Caco-2 (cell line): Measurements from ENCODE around the gene COQ5. TPM values are rescaled to one million over a fixed set of nuclear protein-coding genes. Genes with fewer than 3 reads are reported as not detected.

Experiments used
- BruUV-seq: library from RNA; stranded (reverse); fragments of 400-500 nt; replicated peaks from 2 replicates; lab custom pipeline; 2021; lab: Mats Ljungman, UMichigan
- CTCF ChIA-PET: fragments of 300-600 bp; sonication (Branson Sonifier 250); formaldehyde crosslinking; loops from one replicate; lab custom pipeline; 2022; ENCODE audit warnings: antibody characterized with exemption; lab: Charles Lee
- POLR2A ChIA-PET: fragments of 300-600 bp; sonication (Branson Sonifier 250); formaldehyde crosslinking; loops from one replicate; lab custom pipeline; 2022; ENCODE audit warnings: antibody characterized with exemption; lab: Charles Lee
- DNase-seq, 2 experiments: peaks; one replicate each; pipeline versions ENCODE4 v3.0.0 to v3.0.0-alpha.2; 2020 to 2022
- H3K27me3 ChIP-seq: replicated peaks from 2 replicates; pipeline ENCODE4 v1.6.0; 2011; ENCODE audit warnings: low read length; ENCODE audit not compliant: control insufficient read depth, insufficient read depth
- H3K36me3 ChIP-seq: 2 replicates; pipeline ENCODE4 v1.5.1; 2011; ENCODE audit warnings: low read length; ENCODE audit not compliant: control insufficient read depth, insufficient read depth
- H3K4me1 ChIP-seq: fragments of 250-450 bp; sonication (Bioruptor Pico); 2 replicates; pipeline ENCODE4 v1.5.1; 2020; ENCODE audit warnings: mild to moderate bottlenecking
- H3K4me3 ChIP-seq: 2 replicates; pipeline ENCODE4 v1.5.1; 2011; ENCODE audit warnings: low read depth, mild to moderate bottlenecking, control low read depth, low read length
- H3K9me3 ChIP-seq: fragments of 250-450 bp; sonication (Bioruptor Pico); 2 replicates; pipeline ENCODE4 v1.5.1; 2020; ENCODE audit warnings: mild to moderate bottlenecking, moderate library complexity
- H3K27ac Mint-ChIP-seq: one replicate; pipeline ENCODE4 v1.8.0; 2022; ENCODE audit warnings: mixed read lengths; ENCODE audit not compliant: unreplicated experiment
- H3K27me3 Mint-ChIP-seq: one replicate; pipeline ENCODE4 v1.8.0; 2022; ENCODE audit warnings: mixed read lengths; ENCODE audit not compliant: insufficient read depth, unreplicated experiment
- H3K36me3 Mint-ChIP-seq: one replicate; pipeline ENCODE4 v1.8.0; 2022; ENCODE audit warnings: mild to moderate bottlenecking, mixed read lengths; ENCODE audit not compliant: insufficient read depth, unreplicated experiment
- H3K4me1 Mint-ChIP-seq: one replicate; pipeline ENCODE4 v1.8.0; 2022; ENCODE audit warnings: low read depth, mixed read lengths; ENCODE audit not compliant: unreplicated experiment
- H3K4me3 Mint-ChIP-seq: one replicate; pipeline ENCODE4 v1.8.0; 2022; ENCODE audit warnings: mild to moderate bottlenecking, moderate library complexity, mixed read lengths; ENCODE audit not compliant: unreplicated experiment
- H3K9me3 Mint-ChIP-seq: one replicate; pipeline ENCODE4 v1.8.0; 2022; ENCODE audit warnings: mixed read lengths; ENCODE audit not compliant: unreplicated experiment
- intact Hi-C: fragments of 100-400 bp; cut with micrococcal nuclease; formaldehyde crosslinking; loops from one replicate; pipeline ENCODE4 v1.10.0; 2022; ENCODE audit not compliant: unreplicated experiment
- total RNA-seq: library from RNA; stranded (reverse); gene quantifications from 2 replicates; pipeline ENCODE4 v1.2.3, GENCODE V29; 2022
- TF ChIP-seq, protein P1 (sequence below), 2 experiments: fragments of 200-600 bp in 1 of 2; IDR thresholded peaks; 1 replicate in 1 of 2; 2 replicates in 1 of 2; pipeline versions ENCODE4 v1.5.1 to v1.8.0; 2011 to 2022; ENCODE audit warnings: antibody characterized with exemption in 1 of 2, control low read depth in 1 of 2, inconsistent platforms in 1 of 2, low read depth in 1 of 2, low read length in 1 of 2, mild to moderate bottlenecking in 1 of 2, moderate library complexity in 1 of 2; ENCODE audit not compliant: insufficient read depth in 1 of 2, severe bottlenecking in 1 of 2, unreplicated experiment in 1 of 2

COQ5 gene
- total RNA-seq, 1 experiment from 2014 or later = 20.7 TPM

DNA sequence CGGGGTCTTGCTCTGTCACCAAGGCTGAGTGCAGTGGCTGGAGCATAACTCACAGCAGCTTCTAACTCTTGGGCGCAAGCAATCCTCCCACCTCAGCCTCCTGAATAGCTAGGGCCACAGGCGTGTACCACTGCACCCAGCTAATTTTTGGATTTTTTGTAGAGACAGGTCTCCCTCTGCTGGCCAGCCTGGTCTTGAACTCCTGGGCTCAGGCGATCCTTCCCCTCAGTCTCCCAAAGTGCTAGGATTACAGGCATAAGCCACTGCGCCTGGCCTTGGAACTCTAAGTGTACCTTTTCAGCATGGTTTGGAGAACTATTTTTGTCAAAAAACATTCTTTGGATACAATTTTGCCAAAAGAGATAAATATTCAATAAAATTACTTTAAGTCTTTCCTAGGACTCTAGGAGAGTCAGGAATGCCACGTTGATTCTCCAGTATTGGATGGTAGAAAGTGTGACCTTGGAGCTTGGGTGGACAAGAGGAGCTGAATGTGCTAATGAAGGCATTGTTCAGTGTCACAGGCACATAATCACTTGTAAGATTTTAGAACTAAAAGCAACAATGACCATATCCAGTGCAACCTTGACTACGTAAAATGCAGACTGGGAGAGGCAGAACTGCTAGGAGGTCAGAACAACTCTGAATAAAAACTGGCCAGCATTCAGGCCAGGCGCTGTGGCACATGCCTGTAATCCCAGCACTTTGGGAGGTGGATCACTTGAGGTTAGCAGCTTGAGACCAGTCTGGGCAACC lies 62.2 kb downstream of the COQ5 start:
- TF ChIP-seq, protein P1, sequence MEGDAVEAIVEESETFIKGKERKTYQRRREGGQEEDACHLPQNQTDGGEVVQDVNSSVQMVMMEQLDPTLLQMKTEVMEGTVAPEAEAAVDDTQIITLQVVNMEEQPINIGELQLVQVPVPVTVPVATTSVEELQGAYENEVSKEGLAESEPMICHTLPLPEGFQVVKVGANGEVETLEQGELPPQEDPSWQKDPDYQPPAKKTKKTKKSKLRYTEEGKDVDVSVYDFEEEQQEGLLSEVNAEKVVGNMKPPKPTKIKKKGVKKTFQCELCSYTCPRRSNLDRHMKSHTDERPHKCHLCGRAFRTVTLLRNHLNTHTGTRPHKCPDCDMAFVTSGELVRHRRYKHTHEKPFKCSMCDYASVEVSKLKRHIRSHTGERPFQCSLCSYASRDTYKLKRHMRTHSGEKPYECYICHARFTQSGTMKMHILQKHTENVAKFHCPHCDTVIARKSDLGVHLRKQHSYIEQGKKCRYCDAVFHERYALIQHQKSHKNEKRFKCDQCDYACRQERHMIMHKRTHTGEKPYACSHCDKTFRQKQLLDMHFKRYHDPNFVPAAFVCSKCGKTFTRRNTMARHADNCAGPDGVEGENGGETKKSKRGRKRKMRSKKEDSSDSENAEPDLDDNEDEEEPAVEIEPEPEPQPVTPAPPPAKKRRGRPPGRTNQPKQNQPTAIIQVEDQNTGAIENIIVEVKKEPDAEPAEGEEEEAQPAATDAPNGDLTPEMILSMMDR (IDR thresholded peaks at IDR 0.05; ENCODE audit: insufficient read depth in 1 of 2, low read depth in 1 of 2, low read length in 1 of 2, severe bottlenecking in 1 of 2, unreplicated experiment in 1 of 2) = peak; percentile 56 to 66
- Histone ChIP-seq H3K4me1 (peaks cover 5% of the 10 kb centered on the region; the same call in 1 of the 2 replicates), H3K36me3 (peaks cover 2% of the 10 kb centered on the region; the same call in 1 of the 2 replicates), H3K27me3 (no peaks in the 10 kb centered on the region), H3K9me3 (no peaks in the 10 kb centered on the region), H3K4me3 (no peak overlapping the region)
- Mint-ChIP-seq H3K27ac (no peak overlapping the region), H3K4me1 (no peaks in the 10 kb centered on the region), H3K9me3 (no peaks in the 10 kb centered on the region), H3K36me3 (peaks cover 76% of the 10 kb centered on the region), H3K4me3 (no peak overlapping the region), H3K27me3 (no peaks in the 10 kb centered on the region)
- ChIA-PET POLR2A (interaction anchor here (0.5 to 1.0 kb wide), 3 partner anchors 10 to 175 kb away, joined by 3 to 6 read pairs (median 5); no protein-coding TSS in a partner anchor), CTCF (interaction anchor here (0.5 to 2.2 kb wide), 7 partner anchors 10 to 547 kb away, joined by 3 to 6 read pairs (median 4); partner anchors contain the start of gene DYNLL1)
- intact Hi-C loops = loop anchor here (1.0 to 5.0 kb wide), 4 partner anchors 27 to 142 kb away; partner anchors contain the start of gene COQ5
- no TSS peak for BruUV-seq
- DNase-seq = peak; percentile 54 to 68

DNA sequence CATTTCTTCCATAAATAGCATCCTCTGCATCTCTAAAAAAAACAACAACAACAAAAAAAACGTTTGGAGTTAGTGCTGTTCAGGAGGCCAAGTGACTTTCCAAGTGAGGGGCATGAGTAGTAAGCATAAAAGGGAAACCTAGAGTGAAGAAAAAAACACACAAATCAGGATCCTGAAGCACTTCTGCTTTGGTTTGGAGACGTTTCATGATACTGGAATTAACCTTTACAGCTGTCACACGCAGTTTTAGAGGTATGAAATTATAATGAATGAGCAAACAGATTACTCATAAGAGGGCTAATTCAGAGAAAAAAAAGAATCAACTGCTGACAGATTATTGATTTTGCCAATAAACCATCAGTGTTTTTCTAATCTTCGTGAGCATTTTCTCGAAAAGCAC lies 63.2 kb downstream of the COQ5 start:
- H3K27me3 Mint-ChIP-seq = no peaks in the 10 kb centered on the region
- BruUV-seq = no TSS peak
- CTCF ChIA-PET = interaction anchor here (0.7 to 2.2 kb wide), 2 partner anchors 12 to 548 kb away, joined by 4 to 6 read pairs; no protein-coding TSS in a partner anchor

DNA sequence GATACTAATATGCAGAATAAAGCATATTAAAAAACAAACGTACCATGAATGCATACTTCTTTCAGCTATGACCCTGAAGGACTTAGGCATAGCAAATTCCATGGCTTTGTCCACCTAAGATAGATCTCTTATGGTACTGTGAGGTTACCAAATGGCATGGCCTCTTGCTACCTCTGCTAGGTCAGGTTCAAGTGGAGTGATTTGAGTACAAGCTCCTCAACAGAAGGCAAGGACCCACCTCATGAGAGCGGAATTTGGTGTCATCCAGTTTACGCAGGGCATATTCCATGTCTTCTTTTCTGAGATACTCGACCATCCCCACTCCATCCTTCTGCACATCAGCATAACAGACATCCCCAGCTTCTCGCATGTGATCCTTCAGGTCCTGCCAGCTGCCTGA lies 65.2 kb downstream of the COQ5 start:
- Mint-ChIP-seq H3K4me3 (no peak overlapping the region), H3K27ac (no peak overlapping the region)
- CTCF ChIA-PET = no interaction called here

More for the DNA sequence above, 63.2 kb downstream of the COQ5 start:
- peaks cover 2% of the 10 kb centered on the region; the same call in 1 of the 2 replicates for H3K36me3 ChIP-seq
- no peak for DNase-seq
- Mint-ChIP-seq H3K4me1 (no peaks in the 10 kb centered on the region), H3K4me3 (no peak overlapping the region), H3K36me3 (peaks cover 86% of the 10 kb centered on the region), H3K9me3 (no peaks in the 10 kb centered on the region), H3K27ac (no peak overlapping the region)
- no peaks in the 10 kb centered on the region for H3K9me3 ChIP-seq
- TF ChIP-seq, protein P1 (IDR thresholded peaks at IDR 0.05; ENCODE audit: insufficient read depth in 1 of 2, low read depth in 1 of 2, low read length in 1 of 2, severe bottlenecking in 1 of 2, unreplicated experiment in 1 of 2) = no peak
- intact Hi-C loops = loop anchor here (1.0 to 5.0 kb wide), 4 partner anchors 26 to 141 kb away; partner anchors contain the start of gene COQ5
- peaks cover 8% of the 10 kb centered on the region; the same call in 1 of the 2 replicates for H3K4me1 ChIP-seq
- no peak overlapping the region for H3K4me3 ChIP-seq
- POLR2A ChIA-PET = no interaction called here
- H3K27me3 ChIP-seq = no peaks in the 10 kb centered on the region

More for the DNA sequence above, 65.2 kb downstream of the COQ5 start:
- no peaks in the 10 kb centered on the region for H3K9me3 ChIP-seq
- peaks cover 8% of the 10 kb centered on the region; the same call in 1 of the 2 replicates for H3K4me1 ChIP-seq
- H3K4me3 ChIP-seq = no peak overlapping the region
- H3K27me3 ChIP-seq = no peaks in the 10 kb centered on the region
- peaks cover 2% of the 10 kb centered on the region; the same call in 1 of the 2 replicates for H3K36me3 ChIP-seq
- Mint-ChIP-seq H3K9me3 (no peaks in the 10 kb centered on the region), H3K4me1 (no peaks in the 10 kb centered on the region), H3K36me3 (peaks cover 100% of the 10 kb centered on the region), H3K27me3 (no peaks in the 10 kb centered on the region)
- no peak for DNase-seq
- no TSS peak for BruUV-seq
- intact Hi-C loops = no loop called here
- TF ChIP-seq, protein P1 (IDR thresholded peaks at IDR 0.05; ENCODE audit: insufficient read depth in 1 of 2, low read depth in 1 of 2, low read length in 1 of 2, severe bottlenecking in 1 of 2, unreplicated experiment in 1 of 2) = no peak
- POLR2A ChIA-PET = no interaction called here
